ENCODE results near the gene NT5DC3.
A peak's percentile ranks its signal among the peaks of the same experiment; 100 is the strongest.

NT5DC3 gene

GRCh38 chr12:103769240-103769945 lies 71.6 kb downstream of the NT5DC3 start:
- in situ Hi-C loops (cut with MboI; ENCODE audit: low pct_unique_long_range_greater_than_20kb, low sequenced_read_pairs), result no loop called here

GRCh38 chr12:103768467-103769123 lies 72.4 kb downstream of the NT5DC3 start:
- no peak for DNase-seq
- in situ Hi-C loops (cut with MboI; ENCODE audit: low pct_unique_long_range_greater_than_20kb, low sequenced_read_pairs), result no loop called here

More at GRCh38 chr12:103769240-103769945, 71.6 kb downstream of the NT5DC3 start:
- peak; percentile 54 for DNase-seq

GRCh38 chr12:103766028-103766427 lies 75.0 kb downstream of the NT5DC3 start:
- DNase-seq, result no peak
- in situ Hi-C loops (cut with MboI; ENCODE audit: low pct_unique_long_range_greater_than_20kb, low sequenced_read_pairs), result no loop called here

GRCh38 chr12:103765322-103765721 lies 75.7 kb downstream of the NT5DC3 start:
- in situ Hi-C loops (cut with MboI; ENCODE audit: low pct_unique_long_range_greater_than_20kb, low sequenced_read_pairs), result no loop called here
- no peak for DNase-seq

- in situ Hi-C loops (cut with MboI; ENCODE audit: low pct_unique_long_range_greater_than_20kb, low sequenced_read_pairs), result no loop called here
- DNase-seq, result no peak
These were observed 78.6 kb downstream of the NT5DC3 start for GRCh38 chr12:103762473-103762872.

- no peak for DNase-seq
- in situ Hi-C loops (cut with MboI; ENCODE audit: low pct_unique_long_range_greater_than_20kb, low sequenced_read_pairs), result no loop called here
These were observed 82.5 kb downstream of the NT5DC3 start for GRCh38 chr12:103758310-103759089.

GRCh38 chr12:103757248-103757647 lies 83.8 kb downstream of the NT5DC3 start:
- DNase-seq, result no peak
- in situ Hi-C loops (cut with MboI; ENCODE audit: low pct_unique_long_range_greater_than_20kb, low sequenced_read_pairs), result no loop called here

GRCh38 chr12:103756443-103756842 lies 84.6 kb downstream of the NT5DC3 start:
- in situ Hi-C loops (cut with MboI; ENCODE audit: low pct_unique_long_range_greater_than_20kb, low sequenced_read_pairs), result no loop called here
- DNase-seq, result no peak

GRCh38 chr12:103755425-103755824 lies 85.6 kb downstream of the NT5DC3 start:
- in situ Hi-C loops (cut with MboI; ENCODE audit: low pct_unique_long_range_greater_than_20kb, low sequenced_read_pairs), result no loop called here
- no peak for DNase-seq

GRCh38 chr12:103751600-103751999 lies 89.4 kb downstream of the NT5DC3 start:
- DNase-seq, result no peak
- in situ Hi-C loops (cut with MboI; ENCODE audit: low pct_unique_long_range_greater_than_20kb, low sequenced_read_pairs), result no loop called here

- in situ Hi-C loops (cut with MboI; ENCODE audit: low pct_unique_long_range_greater_than_20kb, low sequenced_read_pairs), result no loop called here
- peak; percentile 6 for DNase-seq
These were observed 89.9 kb downstream of the NT5DC3 start for GRCh38 chr12:103751171-103751570.

- DNase-seq, result no peak
- in situ Hi-C loops (cut with MboI; ENCODE audit: low pct_unique_long_range_greater_than_20kb, low sequenced_read_pairs), result no loop called here
These were observed 92.2 kb downstream of the NT5DC3 start for GRCh38 chr12:103748875-103749274.

GRCh38 chr12:103748002-103748401 lies 93.0 kb downstream of the NT5DC3 start:
- DNase-seq, result no peak
- in situ Hi-C loops (cut with MboI; ENCODE audit: low pct_unique_long_range_greater_than_20kb, low sequenced_read_pairs), result no loop called here

- in situ Hi-C loops (cut with MboI; ENCODE audit: low pct_unique_long_range_greater_than_20kb, low sequenced_read_pairs), result no loop called here
These were observed 95.1 kb downstream of the NT5DC3 start for GRCh38 chr12:103745962-103746361.

GRCh38 chr12:103743788-103744187 lies 97.2 kb downstream of the NT5DC3 start:
- in situ Hi-C loops (cut with MboI; ENCODE audit: low pct_unique_long_range_greater_than_20kb, low sequenced_read_pairs), result no loop called here
- no peak for DNase-seq

More at GRCh38 chr12:103745962-103746361, 95.1 kb downstream of the NT5DC3 start:
- no peak for DNase-seq

- DNase-seq, result no peak
- in situ Hi-C loops (cut with MboI; ENCODE audit: low pct_unique_long_range_greater_than_20kb, low sequenced_read_pairs), result no loop called here
These were observed 98.6 kb downstream of the NT5DC3 start for GRCh38 chr12:103742349-103742932.

- in situ Hi-C loops (cut with MboI; ENCODE audit: low pct_unique_long_range_greater_than_20kb, low sequenced_read_pairs), result no loop called here
- no peak for DNase-seq
These were observed 103.2 kb downstream of the NT5DC3 start for GRCh38 chr12:103737881-103738280.

- DNase-seq, result no peak
- in situ Hi-C loops (cut with MboI; ENCODE audit: low pct_unique_long_range_greater_than_20kb, low sequenced_read_pairs), result no loop called here
These were observed 104.5 kb downstream of the NT5DC3 start for GRCh38 chr12:103736572-103736971.

- in situ Hi-C loops (cut with MboI; ENCODE audit: low pct_unique_long_range_greater_than_20kb, low sequenced_read_pairs), result no loop called here
- DNase-seq, result no peak
These were observed 105.7 kb downstream of the NT5DC3 start for GRCh38 chr12:103735291-103735690.

- in situ Hi-C loops (cut with MboI; ENCODE audit: low pct_unique_long_range_greater_than_20kb, low sequenced_read_pairs), result no loop called here
- no peak for DNase-seq
These were observed 106.2 kb downstream of the NT5DC3 start for GRCh38 chr12:103734863-103735262.
